OCI-LY1 (cell line): ENCODE data around the gene ACCSL.

Source experiments
- CTCF ChIP-seq: fragments of 200-600 bp; sonication (generic), shearing (Covaris generic); IDR thresholded peaks from 2 replicates; pipeline ENCODE4 v1.5.1; 2017; ENCODE audit warnings: mild to moderate bottlenecking, antibody characterized with exemption, low read length, moderate library complexity, mixed read lengths
- EZH2 ChIP-seq: fragments of 200-600 bp; sonication (generic), shearing (Covaris generic); IDR thresholded peaks from 2 replicates; pipeline ENCODE4 v1.8.0; 2017; ENCODE audit warnings: borderline replicate concordance, mixed run types, mild to moderate bottlenecking, antibody characterized with exemption, low read length, moderate library complexity, mixed read lengths

DNA sequence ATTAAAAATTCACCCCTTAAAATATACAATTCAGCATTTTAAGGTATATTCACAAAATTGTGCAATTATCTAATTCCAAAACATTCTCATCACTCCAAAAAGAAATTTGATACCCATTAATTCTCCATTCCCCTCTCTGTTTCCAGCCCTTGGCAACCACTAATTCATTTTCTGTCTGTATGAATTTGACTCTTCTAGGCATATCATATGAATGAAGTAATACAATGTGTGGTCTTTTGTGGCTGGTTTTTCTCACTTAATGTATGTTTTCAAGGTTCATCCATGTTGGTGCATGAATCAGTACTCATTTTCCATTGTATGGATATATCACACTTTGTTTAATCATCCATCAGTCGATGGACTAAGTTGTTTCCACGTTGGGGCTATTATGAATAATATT lies 29.0 kb upstream of the ACCSL start:
- TF ChIP-seq EZH2 (no peak), CTCF (no peak)
